ENCODE results near the gene ARL5C.

The ARL5C gene, protein sequence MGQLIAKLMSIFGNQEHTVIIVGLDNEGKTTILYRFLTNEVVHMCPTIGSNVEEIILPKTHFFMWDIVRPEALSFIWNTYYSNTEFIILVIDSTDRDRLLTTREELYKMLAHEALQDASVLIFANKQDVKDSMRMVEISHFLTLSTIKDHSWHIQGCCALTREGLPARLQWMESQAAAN

DNA sequence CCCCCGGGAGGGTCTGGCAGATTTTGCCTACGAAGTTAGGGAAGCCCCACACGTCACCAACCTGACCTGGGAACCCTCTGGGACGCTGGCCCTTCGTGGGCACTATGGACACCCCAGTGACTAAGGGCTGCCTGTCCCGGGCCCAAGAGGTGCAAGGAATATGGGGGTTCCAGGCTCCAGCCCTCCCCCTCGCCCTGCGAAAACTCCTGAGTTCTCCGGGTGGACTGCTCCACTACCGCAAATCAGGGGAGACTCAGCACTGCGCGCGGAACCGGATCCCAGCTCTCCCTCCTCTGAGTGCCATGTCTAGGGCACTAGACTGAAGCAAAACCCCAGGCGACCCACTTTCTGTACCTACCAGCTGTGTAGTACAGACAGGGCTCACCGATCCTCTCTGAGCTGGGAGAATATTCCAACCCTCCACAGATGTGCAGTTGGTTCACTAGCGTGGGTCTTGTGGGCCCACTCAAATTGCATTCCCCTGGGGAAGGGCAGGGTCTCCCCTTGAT is at the start of gene ARL5C:
ARL5C (minus strand) TSS at position 321 of the 509 bp plus-strand sequence. CDS start 401 bp downstream, outside the sequence.
- no peak for DNase-seq

DNA sequence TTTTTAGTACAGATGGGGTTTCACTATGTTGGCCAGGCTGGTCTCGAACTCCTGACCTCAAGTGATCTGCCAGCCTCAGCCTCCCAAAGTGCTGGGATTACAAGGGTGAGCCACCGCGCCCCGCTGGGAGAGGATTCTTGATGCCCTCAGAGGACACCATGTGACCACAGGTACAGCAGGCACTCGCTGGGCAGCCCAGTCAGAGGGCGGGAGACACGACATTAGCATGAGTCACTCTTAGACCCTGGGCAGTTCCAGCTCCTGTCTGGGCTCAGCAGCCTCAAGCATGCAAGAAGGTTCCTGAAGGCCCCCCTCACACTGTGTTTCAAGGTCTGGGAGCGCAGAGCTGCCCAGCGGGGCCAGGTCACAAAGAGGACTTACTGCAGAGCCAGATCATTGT is 47.9 kb upstream of the ARL5C start:
- no peak for DNase-seq

DNA sequence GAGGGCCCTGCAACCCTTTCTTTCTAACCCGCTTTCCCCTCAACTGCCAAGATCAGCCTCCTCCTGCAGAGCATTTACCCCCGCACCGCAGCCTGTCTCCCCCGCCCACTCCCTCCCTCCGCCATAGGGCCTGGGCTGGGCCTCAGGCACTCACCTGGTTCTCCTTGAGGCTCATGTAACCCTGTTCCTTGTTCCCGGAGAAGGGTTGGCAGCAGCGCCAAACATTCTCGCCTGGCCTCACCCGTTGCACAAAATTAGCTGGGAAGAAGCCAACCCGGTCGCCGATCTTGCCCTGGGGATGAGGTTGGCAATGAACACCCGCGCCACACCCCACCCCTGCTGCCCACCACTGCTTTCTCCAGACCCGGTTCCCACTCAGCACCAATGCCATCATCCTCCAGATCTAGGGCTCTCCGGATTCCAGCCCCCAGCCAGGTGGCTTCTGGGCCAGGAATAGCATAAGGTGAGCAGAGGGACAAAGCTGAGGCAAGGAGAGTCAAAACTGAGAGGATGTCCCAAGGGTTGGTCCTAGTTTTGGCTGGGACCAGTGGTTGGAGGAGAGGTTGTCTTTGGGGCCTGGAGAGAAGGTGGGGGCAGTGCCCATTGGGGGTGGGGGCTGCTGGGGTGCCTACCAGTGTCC is 47.0 kb upstream of the ARL5C start:
- no peak for DNase-seq

DNA sequence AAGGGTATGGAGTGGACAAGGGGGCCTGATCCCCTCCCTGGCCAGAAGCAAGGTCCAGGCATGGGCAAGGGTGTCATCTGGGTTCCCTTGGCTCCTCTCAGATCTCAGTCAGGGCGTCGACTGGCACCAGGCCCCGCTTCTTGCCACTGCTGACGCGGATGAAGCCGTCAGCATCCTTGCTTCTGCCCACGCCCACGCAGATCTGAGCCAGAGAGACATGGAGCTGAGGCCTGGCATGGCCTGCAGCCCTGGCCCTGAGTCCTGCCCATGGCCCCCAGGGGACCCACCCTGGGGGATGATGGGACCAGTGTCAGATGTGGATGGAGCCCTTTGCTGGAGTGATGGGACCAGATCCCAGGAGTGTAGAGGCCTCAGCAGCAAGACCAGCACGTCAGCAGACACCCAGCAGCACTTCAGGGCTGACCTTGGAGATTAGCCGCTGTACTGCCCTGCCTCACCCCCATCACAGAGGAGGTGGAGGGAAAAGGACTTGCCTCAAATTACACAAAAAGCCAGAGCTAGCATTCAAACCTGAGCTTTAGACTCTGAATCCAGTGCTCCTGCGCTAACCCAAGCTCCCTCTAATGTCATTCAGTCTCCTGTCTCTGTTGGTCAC is 46.3 kb upstream of the ARL5C start:
- no peak for DNase-seq

DNA sequence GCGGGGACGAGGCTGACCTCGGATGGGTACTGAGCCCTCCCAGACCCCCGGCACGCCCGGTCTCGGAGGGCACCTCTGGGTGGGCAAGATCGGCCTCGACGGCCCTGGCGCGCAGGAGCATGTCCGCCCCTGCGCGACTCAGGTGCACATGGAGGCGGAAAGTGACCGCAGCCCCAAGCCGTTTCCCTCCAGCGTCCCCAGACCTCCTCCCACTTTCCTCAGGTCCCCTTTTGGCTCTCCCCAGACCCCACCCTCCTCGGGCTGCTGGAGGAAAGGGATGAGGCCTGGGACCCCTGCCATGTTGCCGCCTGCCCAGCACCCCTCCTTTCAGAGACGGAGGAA is 44.1 kb upstream of the ARL5C start:
- no peak for DNase-seq

DNA sequence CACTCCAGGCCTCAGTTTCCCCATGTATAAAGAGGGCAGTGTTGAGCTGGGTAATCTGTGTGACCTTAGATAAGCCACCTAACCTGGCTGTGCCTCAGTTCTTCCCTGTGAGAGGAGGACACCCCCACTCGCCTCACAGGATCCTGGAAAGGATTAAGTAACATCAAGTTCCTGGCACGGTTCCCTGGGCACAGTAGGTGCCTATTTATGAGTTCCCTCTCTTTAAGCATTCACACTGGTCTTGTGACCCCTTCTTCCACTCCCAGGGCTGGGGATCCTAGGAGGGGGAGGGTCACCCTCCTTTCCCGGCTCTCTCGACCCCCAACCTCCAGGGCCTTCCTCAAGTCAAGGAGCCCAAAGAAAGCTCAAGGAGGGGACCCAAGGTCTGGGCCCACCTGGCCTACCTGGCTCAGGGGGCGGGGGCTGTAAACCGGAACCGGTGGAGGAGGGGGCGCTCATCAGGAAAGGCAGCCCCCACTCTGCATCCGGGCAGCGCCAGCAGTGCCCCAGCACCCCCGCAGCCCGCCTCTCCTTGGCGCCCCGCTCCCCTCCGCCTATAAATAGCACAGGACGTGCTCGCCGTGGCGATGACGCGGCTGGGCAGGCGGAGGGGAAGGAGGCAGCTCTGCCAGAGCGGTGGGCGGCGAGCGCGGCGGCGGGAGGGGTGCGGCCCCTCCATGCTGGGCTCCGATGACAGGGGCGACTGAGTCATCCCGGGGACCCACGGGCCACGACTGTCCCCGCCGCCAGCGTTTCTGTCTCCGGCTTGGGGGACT is 43.5 kb upstream of the ARL5C start:
- peak; percentile 73 for DNase-seq

DNA sequence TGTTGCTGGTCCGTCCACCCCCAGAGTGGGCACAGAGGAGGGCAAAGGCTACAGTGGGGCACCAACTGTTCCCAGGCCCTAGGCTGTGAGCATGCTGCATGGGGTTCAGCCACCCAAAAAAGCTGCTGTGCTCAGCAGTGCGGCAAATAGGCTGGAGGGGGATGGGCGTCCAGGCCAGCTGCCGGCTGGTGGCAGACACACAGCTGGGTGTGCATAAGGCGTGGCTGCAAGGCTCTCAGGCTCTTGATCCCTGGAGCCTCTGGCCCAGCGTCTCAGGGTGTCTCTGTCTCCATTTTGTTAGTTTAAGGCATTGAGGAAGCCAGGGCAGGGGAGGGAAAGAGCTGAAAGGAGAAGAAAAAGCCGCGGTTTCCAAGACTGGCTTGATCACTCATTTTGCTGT is 42.9 kb upstream of the ARL5C start:
- no peak for DNase-seq

DNA sequence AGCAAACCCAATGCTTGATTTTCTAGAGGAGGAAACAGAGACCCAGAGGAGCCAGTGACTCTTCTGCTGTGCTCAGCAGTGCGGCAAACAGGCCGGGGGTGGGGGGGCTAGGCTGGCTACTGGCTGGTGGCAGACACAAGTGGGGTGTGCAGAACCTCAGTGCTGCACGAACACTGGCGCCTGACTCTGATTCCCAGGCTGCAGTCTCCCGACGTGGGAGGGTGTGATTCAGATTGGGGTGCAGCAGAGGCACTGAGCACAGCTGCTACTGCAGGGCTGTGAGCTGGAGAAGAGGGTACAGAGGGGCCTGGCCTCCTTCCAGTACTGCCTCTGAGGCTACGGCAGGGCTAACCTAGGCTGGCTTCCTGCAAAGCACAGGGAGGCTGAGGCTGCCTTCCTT is 42.2 kb upstream of the ARL5C start:
- peak; percentile 17 for DNase-seq

DNA sequence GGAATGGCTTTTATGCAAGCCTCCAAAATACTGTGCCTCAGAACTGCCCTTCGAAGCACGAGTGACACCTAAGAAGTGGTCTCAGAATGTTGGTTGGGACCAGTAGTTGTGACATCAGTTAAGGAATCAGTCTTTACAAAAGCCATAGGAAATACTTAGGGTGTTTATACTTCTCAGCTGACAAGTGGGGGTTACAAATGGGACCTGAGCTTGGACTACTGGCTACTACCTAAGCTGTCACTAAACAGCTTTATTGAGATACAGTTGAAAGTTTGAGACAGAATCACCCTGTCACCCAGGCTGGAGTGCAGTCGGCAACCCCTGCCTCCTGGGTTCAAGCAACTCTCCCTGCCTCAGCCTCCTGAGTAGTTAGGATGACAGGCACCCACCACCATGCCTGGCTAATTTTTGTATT is 39.2 kb upstream of the ARL5C start:
- no peak for DNase-seq

DNA sequence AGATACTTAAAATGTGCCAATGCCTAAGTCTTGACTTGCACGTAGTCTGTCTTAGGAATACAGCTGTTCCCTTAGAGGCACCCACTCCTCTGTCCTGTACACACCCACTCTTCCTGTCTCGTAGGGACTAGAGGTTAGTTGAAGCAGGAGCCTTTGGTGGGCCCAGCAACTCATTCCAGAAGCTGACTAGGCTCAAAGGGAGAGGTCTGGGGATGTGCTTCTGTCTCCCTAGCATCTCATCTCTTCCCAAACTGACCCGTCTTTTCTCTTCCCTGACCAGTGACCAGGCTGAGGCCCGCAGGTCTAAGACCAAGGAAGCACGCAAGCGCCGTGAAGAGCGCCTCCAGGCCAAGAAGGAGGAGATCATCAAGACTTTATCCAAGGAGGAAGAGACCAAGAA is 38.3 kb upstream of the ARL5C start:
- DNase-seq, result no peak

DNA sequence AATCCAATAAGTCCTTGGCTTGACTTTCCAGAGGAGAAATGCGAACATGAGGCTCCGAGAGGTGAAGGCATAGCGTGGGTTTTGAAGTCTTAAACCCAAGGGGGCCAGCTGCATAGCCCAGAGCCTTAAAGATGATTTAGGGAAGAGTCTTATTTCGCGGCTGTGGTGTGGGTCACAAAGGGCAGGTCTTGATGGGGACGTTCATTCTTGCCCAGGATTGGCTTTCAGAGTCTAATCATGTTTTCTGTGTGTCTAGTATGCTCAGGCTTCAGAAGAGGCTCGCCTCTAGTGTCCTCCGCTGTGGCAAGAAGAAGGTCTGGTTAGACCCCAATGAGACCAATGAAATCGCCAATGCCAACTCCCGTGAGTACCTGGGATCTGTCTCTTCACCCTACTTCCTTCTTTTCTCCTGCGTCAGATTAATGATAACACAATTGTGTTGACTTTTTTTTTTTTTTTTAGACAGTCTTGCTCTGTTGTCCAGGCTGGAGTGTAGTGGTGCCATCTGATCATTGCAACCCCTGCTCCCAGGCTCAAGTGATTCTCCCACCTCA is 35.1 kb upstream of the ARL5C start:
- no peak for DNase-seq

DNA sequence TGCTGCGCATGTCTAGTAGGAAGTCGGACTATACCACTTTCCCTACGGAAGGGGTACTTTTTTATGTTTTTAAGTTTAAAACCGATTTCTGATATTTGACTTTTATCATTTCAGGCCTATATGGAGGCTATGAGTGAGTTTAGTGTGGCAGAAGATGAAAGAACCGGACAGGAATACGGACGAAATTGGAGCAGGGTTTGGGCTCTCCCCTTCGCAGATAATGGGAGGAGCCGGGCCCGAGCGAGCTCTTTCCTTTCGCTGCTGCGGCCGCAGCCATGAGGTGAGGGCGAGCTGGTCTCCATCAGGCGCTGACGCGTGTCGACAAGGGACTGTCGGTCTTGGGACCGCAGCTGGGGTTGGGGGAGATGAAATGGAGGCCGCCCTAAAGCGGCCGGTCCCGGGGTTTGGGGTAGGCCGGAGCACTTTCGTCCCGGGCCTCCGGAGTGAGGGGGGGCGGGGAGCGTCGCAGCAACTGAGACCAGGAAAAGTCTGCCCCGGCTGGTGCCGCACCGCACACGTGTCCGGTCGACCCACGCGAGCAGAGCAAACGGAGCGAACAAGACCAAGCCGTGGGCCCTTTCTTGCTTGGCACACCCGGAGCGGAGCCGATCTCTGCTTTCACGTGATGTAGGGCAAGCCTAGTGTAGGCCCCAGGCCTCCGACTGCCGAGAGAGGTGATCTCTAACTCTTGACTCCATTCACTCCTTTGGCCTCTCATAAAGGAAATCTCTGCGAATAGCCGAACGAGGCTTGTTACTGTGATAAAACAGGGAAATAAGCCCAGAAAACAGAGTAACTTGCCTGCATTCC is 34.3 kb upstream of the ARL5C start, which contains the start of gene RPL19:
RPL19 (plus strand) TSS at position 214 of the 810 bp plus-strand sequence; CDS start at position 276, 62 bp downstream.
- DNase-seq, result peak; percentile 84

DNA sequence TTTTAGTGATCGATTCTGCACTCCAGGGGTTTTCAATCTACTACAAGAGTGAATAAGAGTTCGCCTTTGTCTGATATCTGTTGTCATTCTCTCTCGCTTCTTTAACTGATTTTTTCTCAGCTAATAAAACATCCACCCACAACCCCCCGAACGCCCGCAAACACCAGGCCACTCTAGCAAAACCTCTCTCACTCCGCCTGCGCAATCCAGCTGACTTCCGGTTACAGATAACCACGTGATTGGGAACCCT is 33.8 kb upstream of the ARL5C start:
- DNase-seq, result peak; percentile 96

DNA sequence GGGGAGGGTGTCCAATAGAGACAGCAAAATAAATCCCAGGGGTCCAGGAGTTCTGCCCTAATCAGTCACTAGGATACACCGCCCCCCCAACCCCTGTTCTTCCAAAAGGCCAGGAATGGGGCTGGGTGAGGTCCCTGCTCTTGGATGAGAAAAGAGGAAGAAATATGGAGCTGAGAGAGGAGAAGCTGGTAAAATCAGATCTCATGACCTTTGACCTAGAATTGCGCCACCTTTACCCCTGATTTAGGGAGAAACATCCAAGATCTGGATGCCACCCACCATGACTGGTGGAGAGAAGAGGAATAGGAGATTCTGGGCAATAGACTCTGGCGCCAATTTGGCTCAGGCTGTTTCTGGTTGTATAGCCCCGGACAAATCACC is 32.2 kb upstream of the ARL5C start:
- DNase-seq, result peak; percentile 41

DNA sequence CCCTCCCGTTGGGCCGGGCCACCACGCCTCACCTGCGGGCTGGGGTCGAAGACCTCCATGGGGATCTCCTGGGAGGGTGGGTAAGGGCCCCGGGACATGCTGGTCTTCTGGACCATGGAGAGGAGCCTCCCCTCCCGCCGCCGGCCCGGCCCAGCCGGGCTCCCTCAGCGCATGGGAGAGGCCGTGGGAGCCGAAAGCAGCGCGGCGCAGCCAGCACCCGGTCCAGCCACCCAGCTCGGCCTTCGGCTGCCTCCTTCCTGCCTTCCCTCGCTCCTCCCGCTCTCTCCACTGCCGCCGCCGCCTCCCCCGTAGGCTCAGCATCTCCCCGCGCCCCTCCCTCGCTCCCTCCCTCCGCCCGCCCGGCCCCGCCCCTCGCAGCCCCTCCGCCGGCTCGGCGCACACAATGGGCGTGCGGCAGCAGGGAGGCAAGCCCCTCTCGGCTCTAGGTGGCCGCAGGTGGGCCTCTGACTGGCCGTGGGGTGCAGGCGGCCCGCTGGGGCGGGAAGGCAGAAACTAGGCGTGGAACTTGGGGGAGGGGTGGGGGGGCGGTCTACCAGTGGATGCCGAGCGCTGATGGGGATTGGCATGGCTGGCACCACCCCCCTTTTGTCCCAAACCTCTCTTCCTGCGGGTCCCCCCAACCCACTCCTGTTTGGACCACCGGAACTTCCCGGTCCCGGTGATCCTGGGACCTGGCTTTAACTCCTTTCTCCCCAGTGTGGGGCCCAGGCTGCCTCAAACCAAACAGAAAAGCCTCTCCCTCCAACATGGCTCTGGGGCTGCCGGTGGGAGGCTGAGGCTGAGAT is 31.6 kb upstream of the ARL5C start, which contains the start of gene CACNB1:
CACNB1 (minus strand) TSS at position 290 of the 806 bp plus-strand sequence; CDS start at position 116, 174 bp downstream.
- DNase-seq, result peak; percentile 44

DNA sequence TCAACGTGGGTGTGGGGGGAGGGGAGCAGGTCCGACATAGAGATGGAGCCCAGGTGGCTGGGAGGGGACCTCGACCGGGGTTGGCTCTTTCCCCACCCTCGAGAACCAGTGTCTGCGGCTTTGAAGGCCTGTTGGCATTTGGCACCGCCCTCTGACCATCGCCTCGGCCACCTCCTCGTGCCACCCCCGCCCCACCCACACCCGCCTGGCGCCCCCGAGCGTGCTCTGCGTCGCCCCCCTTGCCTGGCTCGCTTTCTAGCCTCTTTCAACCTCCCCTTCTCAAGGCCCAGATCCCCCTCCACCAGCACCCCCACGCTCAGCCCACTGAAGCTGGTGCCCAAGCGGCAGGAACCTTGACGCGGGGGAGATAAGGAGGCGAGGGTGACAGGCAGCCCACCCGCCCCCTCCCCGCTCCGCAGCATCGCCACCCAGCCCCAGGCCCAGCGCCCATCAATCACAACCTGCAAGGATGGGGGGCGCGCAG is 30.9 kb upstream of the ARL5C start:
- no peak for DNase-seq

DNA sequence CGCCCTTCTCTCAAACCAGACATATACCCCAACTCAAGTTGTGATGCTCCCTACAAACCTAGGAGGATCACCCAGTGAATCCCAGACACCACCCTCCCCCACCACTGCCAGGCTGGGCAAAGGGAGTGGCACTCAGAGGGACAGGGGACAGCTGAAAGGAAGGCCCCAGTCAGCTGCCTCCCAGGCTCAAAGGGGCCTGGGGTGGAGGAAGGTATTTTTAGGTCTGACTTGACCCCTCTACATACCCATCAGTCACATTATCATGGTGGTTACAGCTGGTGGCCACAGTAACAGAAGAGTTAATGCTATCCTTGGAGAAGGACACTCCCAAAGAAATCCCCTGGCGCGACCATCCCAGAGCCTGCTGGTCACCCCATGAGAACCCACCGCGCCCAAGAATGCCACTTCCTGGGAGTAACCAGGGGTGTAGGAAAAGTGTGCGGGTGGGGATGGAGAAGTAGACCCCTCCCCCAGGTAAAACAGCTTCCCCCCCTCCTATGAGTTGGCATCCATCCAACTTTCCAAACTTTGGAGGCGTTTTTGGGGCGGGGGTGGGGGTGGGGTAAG is 30.4 kb upstream of the ARL5C start:
- DNase-seq, result no peak

DNA sequence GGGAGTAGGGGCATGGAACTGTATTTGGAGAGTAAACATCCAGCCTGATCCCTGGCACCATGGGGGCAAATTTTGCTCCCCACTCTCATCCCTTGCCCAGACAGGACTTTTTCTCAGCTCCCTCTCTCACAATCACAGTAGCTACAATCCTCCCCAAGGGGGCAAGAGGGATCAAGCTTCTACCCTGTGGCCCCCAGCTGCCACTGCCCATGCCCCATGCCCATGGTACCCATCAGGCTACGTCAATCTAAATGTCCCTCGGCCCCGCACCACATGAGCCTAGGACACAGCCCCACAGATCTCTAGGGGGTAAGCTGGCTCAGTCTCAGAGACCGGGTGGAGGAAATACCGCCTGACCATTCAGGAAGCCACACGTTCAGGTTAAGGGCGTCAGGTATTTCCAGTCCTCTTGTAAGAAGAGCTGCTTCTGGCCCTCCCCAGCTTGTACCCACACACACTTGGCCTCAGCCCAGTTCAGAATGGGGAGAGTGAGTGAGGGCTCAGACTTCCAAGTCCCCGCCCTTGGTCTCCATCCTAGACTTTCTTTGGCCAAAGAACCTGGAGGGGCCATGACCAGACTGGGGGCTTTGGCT is 29.7 kb upstream of the ARL5C start:
- DNase-seq, result no peak

DNA sequence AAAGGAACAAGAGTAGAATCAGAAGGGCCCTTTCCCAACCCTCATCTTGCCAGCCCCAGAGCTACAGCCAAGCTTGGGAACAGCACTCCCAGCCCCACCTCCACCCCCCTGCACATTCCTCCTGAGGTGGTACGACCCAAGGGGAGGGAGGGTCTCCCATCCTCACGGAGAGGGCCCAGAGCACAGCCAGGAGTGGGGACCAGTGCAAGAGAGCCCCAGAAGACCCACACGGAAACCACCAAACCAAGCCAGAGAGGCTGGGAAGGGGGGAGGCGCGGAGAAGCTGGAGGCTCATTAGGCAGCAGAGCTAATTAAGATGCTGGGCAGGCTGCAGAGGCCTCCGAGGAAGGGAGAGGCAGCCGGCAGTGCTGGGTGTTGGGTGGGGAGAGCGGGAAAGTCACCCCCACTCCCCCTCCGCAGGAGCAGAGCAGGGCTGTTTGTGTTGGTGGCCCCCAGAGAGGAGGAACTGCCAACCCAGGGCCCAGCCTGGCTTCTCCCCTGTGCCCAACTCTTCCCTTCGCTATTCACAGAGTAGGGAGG is 29.1 kb upstream of the ARL5C start:
- no peak for DNase-seq

All from suppressor macrophage treated with lipopolysaccharide for 4 hours (primary cell).